HepG2 (cell line): Measurements from ENCODE around the gene SLFN13.

ENCODE experiments used
- ELF4 ChIP-seq: sonication (generic); formaldehyde crosslinking; IDR thresholded peaks from 2 replicates; pipeline ENCODE4 v1.5.0; 2020; ENCODE audit warnings: missing genetic modification reagents, mild to moderate bottlenecking, moderate library complexity, borderline replicate concordance
- EZH2 ChIP-seq: conservative IDR thresholded peaks from 2 replicates; pipeline ENCODE4 v1.6.1; 2012; ENCODE audit warnings: mild to moderate bottlenecking, low read depth, low read length, moderate library complexity
- FOXA1 ChIP-seq, 2 experiments: fragments of 450-650 bp in 1 of 2; sonication (generic) in 1 of 2; formaldehyde crosslinking in 1 of 2; IDR thresholded peaks; 2 replicates each; pipeline versions ENCODE4 v1.4.0 to v1.6.1; 2016 to 2020; ENCODE audit warnings: missing genetic modification reagents in 1 of 2
- FOXK2 ChIP-seq: fragments of 450-650 bp; IDR thresholded peaks from 2 replicates; pipeline ENCODE4 v1.6.1; 2016
- HOXA3 ChIP-seq: sonication (generic); formaldehyde crosslinking; IDR thresholded peaks from 2 replicates; pipeline ENCODE4 v1.5.0; 2020; ENCODE audit warnings: missing genetic modification reagents
- RFX5 ChIP-seq: IDR thresholded peaks from 2 replicates; pipeline ENCODE4 v1.6.1; 2011; ENCODE audit warnings: low read depth, low read length, improper control_type of control experiment
- RXRA ChIP-seq: sonication (generic); formaldehyde crosslinking; IDR thresholded peaks from 2 replicates; pipeline ENCODE4 v1.5.1; 2020; ENCODE audit warnings: missing genetic modification reagents
- ZNF496 ChIP-seq: sonication (generic); formaldehyde crosslinking; IDR thresholded peaks from 2 replicates; pipeline ENCODE4 v1.8.1; 2023; ENCODE audit warnings: mild to moderate bottlenecking, moderate library complexity, missing genetic modification reagents; ENCODE audit not compliant: insufficient replicate concordance
- ZNF790 ChIP-seq: sonication (generic); formaldehyde crosslinking; IDR thresholded peaks from 2 replicates; pipeline ENCODE4 v1.8.0; 2022; ENCODE audit warnings: missing genetic modification reagents, mild to moderate bottlenecking, borderline replicate concordance
- TF ChIP-seq, protein P1 (sequence below): IDR thresholded peaks from 2 replicates; pipeline ENCODE4 v1.4.0; 2020; ENCODE audit warnings: mild to moderate bottlenecking, missing genetic modification reagents

DNA sequence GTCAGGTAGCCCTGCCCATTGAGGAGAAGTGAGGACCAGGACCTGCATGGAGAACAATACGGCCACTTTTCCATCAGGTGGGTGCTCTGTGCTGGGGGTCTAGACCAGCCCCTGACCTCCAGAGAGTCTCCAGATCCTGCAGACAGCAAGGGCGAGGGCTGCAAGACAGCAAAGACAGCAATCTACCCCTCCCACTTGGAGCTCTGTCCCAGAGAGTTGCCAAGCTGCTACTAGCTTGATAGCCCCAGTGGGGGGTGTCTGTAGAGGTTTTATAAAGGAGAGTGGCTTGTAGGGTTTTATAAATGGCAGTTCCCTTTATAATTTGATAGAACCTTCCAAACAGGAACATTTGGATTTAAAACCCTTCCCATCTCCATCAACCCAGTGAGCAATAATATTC, 58.4 kb downstream of the SLFN13 start:
- TF ChIP-seq ZNF496 (CRISPR knock-in tag) (no peak), FOXK2 (no peak), ZNF790 (CRISPR knock-in tag) (no peak), HOXA3 (no peak), FOXA1 (IDR thresholded peaks at IDR 0.05) (no peak), FOXA1 (CRISPR knock-in tag; IDR thresholded peaks at IDR 0.05) (no peak), EZH2 (no peak), ELF4 (CRISPR knock-in tag) (no peak), RXRA (no peak), RFX5 (no peak)
- TF ChIP-seq, protein P1, sequence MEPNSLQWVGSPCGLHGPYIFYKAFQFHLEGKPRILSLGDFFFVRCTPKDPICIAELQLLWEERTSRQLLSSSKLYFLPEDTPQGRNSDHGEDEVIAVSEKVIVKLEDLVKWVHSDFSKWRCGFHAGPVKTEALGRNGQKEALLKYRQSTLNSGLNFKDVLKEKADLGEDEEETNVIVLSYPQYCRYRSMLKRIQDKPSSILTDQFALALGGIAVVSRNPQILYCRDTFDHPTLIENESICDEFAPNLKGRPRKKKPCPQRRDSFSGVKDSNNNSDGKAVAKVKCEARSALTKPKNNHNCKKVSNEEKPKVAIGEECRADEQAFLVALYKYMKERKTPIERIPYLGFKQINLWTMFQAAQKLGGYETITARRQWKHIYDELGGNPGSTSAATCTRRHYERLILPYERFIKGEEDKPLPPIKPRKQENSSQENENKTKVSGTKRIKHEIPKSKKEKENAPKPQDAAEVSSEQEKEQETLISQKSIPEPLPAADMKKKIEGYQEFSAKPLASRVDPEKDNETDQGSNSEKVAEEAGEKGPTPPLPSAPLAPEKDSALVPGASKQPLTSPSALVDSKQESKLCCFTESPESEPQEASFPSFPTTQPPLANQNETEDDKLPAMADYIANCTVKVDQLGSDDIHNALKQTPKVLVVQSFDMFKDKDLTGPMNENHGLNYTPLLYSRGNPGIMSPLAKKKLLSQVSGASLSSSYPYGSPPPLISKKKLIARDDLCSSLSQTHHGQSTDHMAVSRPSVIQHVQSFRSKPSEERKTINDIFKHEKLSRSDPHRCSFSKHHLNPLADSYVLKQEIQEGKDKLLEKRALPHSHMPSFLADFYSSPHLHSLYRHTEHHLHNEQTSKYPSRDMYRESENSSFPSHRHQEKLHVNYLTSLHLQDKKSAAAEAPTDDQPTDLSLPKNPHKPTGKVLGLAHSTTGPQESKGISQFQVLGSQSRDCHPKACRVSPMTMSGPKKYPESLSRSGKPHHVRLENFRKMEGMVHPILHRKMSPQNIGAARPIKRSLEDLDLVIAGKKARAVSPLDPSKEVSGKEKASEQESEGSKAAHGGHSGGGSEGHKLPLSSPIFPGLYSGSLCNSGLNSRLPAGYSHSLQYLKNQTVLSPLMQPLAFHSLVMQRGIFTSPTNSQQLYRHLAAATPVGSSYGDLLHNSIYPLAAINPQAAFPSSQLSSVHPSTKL: no peak
